Right lobe of liver (tissue), 4 donors: ENCODE data around the gene ADAMTS7.

Experiments
- CTCF ChIP-seq, 4 donors: fragments of 200-600 bp in 3 of 4; fragments of 450-650 bp in 1 of 4; IDR thresholded peaks; one replicate each; pipeline versions ENCODE4 v1.5.1 to v1.8.0; 2016 to 2022; ENCODE audit warnings: antibody characterized with exemption in 4 of 4, mild to moderate bottlenecking in 2 of 4
- POLR2A ChIP-seq: fragments of 450-650 bp; IDR thresholded peaks from one replicate; pipeline ENCODE4 v1.6.1; 2017; ENCODE audit warnings: antibody characterized with exemption, mild to moderate bottlenecking
- donor health status: DM: no; HTN: no; CAD: no.
- donor health status: DM: no; HTN: no; CAD: no.
- donor health status: DM: no; HTN: yes; CAD: no.

- TF ChIP-seq CTCF (IDR thresholded peaks at IDR 0.05) (no peak), POLR2A (no peak)
These were observed 30.6 kb upstream of the ADAMTS7 start for GRCh38 chr15:78841891-78842290.
